Measurements from ENCODE around the gene LAMTOR2.
A peak's percentile ranks its signal among the peaks of the same experiment; 100 is the strongest.
"Not testable (repeated sequence)": the region's sequence is repeated elsewhere in the genome, so short reads cannot be mapped to it uniquely, and the experiment has no call there.

LAMTOR2 gene

DNA sequence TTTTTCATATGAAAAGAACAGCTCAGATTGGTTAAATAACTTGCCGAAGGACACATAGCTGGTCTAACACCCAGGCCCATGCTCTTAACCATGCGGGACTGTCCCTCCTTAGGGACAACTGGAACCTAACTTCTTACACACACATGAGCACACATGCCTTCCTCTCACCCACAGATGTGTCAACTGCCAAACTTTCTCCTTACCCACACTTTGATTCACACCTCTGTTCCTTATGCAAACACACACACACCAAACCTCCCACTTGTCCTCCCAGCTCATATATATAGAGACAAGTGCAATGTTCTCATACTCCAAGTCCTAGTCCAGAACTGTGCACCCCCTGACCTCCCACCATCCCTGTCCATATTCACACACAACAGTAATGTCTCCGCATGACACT lies 10.6 kb downstream of the LAMTOR2 start:
- no peak for ATAC-seq
- Mint-ChIP-seq H3K36me3 (no peaks in the 10 kb centered on the region), H3K4me3 (no peak overlapping the region), H3K27ac (no peak overlapping the region), H3K4me1 (peaks cover 8% of the 10 kb centered on the region), H3K27me3 (peaks cover 3% of the 10 kb centered on the region), H3K9me3 (no peaks in the 10 kb centered on the region)

DNA sequence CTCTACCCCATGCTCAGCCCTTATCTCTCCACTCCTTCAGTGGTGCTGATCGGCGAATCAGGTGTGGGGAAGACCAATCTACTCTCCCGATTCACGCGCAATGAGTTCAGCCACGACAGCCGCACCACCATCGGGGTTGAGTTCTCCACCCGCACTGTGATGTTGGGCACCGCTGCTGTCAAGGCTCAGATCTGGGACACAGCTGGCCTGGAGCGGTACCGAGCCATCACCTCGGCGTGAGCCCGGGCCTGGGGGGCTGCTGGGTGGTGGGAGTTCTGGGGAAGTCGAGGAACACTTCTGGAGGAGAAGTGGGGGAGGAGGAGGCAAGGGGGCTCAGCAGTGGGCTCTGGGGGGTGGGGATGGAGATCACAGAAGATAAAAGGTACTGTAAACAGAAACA lies 11.3 kb downstream of the LAMTOR2 start:
- Mint-ChIP-seq H3K27ac (no peak overlapping the region), H3K4me1 (peaks cover 8% of the 10 kb centered on the region), H3K9me3 (no peaks in the 10 kb centered on the region), H3K27me3 (peaks cover 10% of the 10 kb centered on the region), H3K36me3 (no peaks in the 10 kb centered on the region), H3K4me3 (no peak overlapping the region)
- ATAC-seq = no peak

DNA sequence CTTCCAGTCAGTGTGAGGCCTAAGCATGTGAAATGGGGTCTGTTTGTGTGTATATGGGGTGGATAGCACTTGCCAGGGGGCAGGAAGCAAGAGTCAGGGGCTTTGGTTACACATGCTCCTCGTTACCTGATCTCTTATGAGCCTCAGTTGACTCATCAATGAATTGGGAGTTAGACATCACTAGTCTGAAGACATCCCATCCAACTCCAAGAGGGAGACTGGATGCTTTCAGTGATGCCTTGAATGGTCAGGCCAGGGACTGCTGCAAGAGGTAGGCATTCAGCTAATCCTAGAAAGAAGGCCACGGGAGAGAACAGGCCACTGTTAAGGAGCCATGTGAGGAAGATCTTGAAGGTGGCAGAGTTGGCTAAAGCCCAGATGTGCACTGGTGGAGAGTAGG lies 12.7 kb downstream of the LAMTOR2 start:
- H3K9me3 Mint-ChIP-seq = no peaks in the 10 kb centered on the region
- ATAC-seq = no peak
- H3K4me3 Mint-ChIP-seq = no peak overlapping the region
- no peaks in the 10 kb centered on the region for H3K36me3 Mint-ChIP-seq
- H3K27ac Mint-ChIP-seq = no peak overlapping the region
- H3K27me3 Mint-ChIP-seq = peaks cover 17% of the 10 kb centered on the region
- H3K4me1 Mint-ChIP-seq = peaks cover 8% of the 10 kb centered on the region

DNA sequence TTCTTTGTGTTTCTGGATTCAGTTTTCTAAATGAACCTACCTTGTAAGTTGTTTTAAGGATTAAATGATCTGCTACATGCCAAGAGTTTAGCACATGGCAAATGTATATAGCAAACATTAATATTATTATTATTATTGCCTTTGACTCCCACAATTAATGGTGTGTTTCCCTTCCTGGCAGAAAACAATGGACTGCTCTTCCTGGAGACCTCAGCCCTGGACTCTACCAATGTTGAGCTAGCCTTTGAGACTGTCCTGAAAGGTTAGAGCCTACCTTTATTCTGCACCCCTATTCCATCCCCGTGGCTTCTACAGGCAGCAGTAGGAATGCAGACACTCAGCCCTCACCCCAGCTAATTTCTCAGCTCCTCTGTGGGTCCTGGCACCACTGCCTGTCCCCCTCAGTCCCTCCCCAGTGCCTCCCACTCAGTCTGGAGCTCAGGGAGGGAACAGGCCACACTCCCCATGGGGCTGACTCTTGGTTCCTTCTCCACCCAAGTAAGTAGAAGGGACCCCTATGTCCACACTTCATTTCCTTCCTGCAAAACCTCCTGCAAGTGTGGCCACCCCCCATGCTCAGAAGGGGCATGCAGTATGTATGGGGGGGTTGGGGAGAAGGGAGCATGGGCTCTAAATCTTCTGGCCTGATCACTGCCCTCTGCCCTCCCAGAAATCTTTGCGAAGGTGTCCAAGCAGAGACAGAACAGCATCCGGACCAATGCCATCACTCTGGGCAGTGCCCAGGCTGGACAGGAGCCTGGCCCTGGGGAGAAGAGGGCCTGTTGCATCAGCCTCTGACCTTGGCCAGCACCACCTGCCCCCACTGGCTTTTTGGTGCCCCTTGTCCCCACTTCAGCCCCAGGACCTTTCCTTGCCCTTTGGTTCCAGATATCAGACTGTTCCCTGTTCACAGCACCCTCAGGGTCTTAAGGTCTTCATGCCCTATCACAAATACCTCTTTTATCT lies 15.2 kb downstream of the LAMTOR2 start:
- Mint-ChIP-seq H3K4me3 (no peak overlapping the region), H3K4me1 (peaks cover 8% of the 10 kb centered on the region), H3K36me3 (no peaks in the 10 kb centered on the region), H3K27ac (no peak overlapping the region), H3K27me3 (peaks cover 17% of the 10 kb centered on the region), H3K9me3 (no peaks in the 10 kb centered on the region)
- no peak for ATAC-seq

DNA sequence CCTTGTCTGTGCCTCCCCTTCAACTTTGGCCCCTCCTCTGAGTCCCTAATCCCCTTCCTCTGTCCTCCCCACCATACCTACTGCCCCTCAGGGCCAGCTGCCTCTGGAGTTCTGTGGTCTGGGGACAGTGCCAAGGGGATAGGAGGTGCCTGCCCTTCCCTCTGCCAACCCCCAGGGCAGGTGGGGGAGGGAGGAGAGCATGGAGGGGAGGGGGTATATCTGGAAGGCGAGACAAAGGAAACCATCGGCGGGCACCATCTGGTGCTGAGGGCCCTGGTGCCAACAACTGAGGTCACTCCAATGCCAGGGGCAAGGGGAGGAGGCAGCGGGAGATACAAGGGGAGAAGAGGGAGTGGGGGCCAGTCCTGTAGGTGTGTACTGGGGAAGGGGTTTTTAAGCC lies 16.0 kb downstream of the LAMTOR2 start:
- H3K27me3 Mint-ChIP-seq = peaks cover 17% of the 10 kb centered on the region
- no peak overlapping the region for H3K4me3 Mint-ChIP-seq
- peaks cover 13% of the 10 kb centered on the region for H3K4me1 Mint-ChIP-seq
- ATAC-seq = no peak
- no peaks in the 10 kb centered on the region for H3K36me3 Mint-ChIP-seq
- H3K9me3 Mint-ChIP-seq = no peaks in the 10 kb centered on the region
- no peak overlapping the region for H3K27ac Mint-ChIP-seq

DNA sequence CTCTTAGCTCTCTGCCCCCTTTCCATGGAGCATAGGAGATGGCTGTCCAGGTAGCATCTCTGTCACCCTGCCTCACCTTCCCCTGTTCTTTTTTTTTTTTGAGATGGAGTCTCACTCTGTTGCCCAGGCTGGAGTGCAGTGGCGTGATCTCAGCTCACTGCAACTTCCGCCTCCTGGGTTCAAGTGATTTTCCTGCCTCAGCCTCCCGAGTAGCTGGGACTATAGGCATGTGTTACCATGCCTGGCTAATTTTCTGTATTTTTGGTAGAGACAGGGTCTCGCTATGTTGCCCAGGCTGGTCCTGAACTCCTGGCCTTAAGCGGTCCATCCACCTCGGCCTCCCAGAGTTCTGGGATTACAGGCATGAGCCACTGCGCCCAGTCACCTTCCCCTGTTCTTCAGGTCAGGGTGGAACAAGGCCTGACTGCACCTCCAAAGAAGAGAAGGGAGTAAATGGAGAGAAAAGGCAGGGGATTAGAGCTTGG lies 16.8 kb downstream of the LAMTOR2 start:
- not testable (repeated sequence) for H3K9me3 Mint-ChIP-seq, ATAC-seq, H3K27ac Mint-ChIP-seq, H3K4me3 Mint-ChIP-seq, H3K36me3 Mint-ChIP-seq
- H3K4me1 Mint-ChIP-seq = peaks cover 12% of the 10 kb centered on the region
- H3K27me3 Mint-ChIP-seq = peaks cover 17% of the 10 kb centered on the region

DNA sequence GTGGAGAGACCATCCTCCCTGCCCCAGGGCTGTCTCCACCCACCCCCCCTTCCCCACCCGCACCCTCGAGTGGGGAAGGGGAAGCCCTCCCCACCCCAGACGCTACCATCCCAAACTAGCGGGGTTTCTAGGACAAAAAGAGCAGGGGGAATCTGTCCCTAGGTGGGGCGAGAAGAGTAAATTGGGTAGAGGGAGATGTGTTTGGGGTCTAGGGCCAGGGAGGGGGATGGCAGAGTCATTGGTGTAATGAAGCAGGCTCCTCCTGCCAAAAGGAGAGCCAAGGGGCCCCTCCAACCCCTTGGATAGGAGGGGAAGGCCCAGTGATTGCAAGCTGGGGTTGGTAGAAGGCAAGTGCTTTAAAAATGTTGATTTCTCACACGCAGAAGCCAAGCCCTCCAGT lies 17.7 kb downstream of the LAMTOR2 start:
- no peak for ATAC-seq
- H3K9me3 Mint-ChIP-seq = no peaks in the 10 kb centered on the region
- peaks cover 9% of the 10 kb centered on the region for H3K4me1 Mint-ChIP-seq
- H3K36me3 Mint-ChIP-seq = no peaks in the 10 kb centered on the region
- no peak overlapping the region for H3K4me3 Mint-ChIP-seq
- H3K27me3 Mint-ChIP-seq = peaks cover 17% of the 10 kb centered on the region
- no peak overlapping the region for H3K27ac Mint-ChIP-seq

DNA sequence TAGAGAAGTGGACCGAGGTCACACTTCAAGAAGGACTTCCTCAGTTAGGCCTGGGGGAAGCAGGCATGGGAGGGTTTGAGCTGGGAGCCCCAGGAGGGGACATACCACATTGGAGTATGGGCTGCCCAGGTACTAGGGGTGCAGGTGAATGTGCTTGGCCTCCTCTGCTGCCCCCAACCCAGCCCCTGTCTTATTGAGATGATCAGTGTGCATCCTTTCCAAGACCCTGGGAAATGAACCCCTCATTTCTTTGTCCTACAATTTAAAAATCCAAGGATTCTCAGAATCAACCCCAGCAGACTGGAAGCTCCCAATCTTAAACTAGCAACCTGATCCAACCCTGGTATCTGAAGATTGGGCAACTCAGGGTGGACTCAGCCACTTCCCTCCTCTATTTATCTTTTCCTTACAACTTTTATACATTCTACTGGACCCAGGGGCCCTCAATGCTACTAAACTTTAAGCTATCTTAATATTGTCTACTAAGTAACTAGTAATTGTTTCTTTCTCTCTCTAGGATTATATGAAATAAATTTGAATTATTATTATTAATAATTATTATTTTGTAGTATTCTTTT lies 18.6 kb downstream of the LAMTOR2 start:
- ATAC-seq = no peak
- Mint-ChIP-seq H3K36me3 (no peaks in the 10 kb centered on the region), H3K4me1 (peaks cover 9% of the 10 kb centered on the region), H3K4me3 (no peak overlapping the region), H3K27ac (no peak overlapping the region), H3K9me3 (no peaks in the 10 kb centered on the region), H3K27me3 (peaks cover 17% of the 10 kb centered on the region)

DNA sequence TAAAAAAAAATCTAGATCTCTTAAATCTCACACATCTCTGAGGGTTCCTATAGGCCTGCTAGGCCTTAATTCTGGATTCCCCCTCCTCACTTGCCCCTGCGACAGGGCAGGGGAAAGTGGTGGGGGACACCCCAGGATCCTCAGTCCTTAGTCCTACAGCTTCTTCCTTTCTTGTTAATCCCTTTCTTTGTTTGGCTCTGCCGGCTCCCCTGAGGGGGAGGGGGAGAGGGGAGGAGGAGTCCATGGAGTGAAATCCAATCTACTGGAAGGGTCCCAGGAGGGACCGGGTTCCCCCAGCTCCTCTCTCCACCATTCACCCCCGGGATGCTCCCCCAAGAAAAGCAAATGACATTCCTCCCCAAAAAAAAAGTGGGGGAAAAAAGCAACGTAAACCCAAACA lies 19.2 kb downstream of the LAMTOR2 start:
- peaks cover 17% of the 10 kb centered on the region for H3K27me3 Mint-ChIP-seq
- H3K4me1 Mint-ChIP-seq = peaks cover 9% of the 10 kb centered on the region
- H3K27ac Mint-ChIP-seq = no peak overlapping the region
- H3K36me3 Mint-ChIP-seq = no peaks in the 10 kb centered on the region
- no peak for ATAC-seq
- H3K4me3 Mint-ChIP-seq = no peak overlapping the region
- no peaks in the 10 kb centered on the region for H3K9me3 Mint-ChIP-seq

DNA sequence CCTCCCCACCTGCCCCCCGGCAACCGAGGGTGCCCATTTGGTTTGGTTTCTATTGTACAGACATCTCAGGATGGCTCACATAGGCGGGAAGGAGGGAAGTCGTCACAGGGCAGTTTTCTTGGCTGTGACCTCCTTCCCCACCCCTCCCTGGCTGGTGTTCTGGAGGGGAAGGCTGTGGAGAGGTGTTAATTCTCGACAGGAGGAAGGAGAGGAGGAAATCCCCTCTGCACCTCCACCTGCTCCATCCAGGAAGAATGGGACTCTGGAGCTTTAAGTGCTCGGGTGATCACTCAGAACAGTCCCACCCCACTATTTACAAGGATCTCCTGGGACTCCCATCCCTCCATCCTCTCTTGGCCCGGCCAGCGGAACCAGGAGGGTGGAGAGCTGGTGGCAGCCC lies 20.1 kb downstream of the LAMTOR2 start:
- Mint-ChIP-seq H3K4me3 (no peak overlapping the region), H3K4me1 (peaks cover 9% of the 10 kb centered on the region), H3K27me3 (peaks cover 17% of the 10 kb centered on the region), H3K36me3 (no peaks in the 10 kb centered on the region), H3K9me3 (no peaks in the 10 kb centered on the region), H3K27ac (no peak overlapping the region)
- no peak for ATAC-seq

DNA sequence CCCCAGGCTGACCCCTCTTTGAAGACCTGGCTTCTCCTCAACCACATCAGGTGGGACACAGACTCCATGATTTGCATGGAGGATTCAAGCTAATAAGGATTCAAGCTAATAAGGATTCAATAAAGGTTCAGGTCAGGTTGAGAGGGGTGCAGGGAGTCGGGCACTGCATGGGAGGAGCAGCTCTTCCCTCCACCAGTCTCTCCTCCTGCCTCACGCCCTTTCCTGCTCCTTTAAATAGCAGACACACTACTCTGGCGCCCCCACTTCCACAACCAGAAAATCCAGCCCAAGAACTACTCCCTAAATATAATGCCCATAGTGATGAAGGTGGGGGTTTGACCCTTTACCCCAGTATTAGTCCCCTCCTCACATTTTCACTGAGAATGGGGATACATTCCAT lies 20.6 kb downstream of the LAMTOR2 start:
- Mint-ChIP-seq H3K4me1 (peaks cover 9% of the 10 kb centered on the region), H3K27me3 (peaks cover 15% of the 10 kb centered on the region), H3K27ac (peak overlapping the region; percentile 7), H3K4me3 (peak overlapping the region; percentile 75), H3K9me3 (no peaks in the 10 kb centered on the region), H3K36me3 (no peaks in the 10 kb centered on the region)
- ATAC-seq = no peak

DNA sequence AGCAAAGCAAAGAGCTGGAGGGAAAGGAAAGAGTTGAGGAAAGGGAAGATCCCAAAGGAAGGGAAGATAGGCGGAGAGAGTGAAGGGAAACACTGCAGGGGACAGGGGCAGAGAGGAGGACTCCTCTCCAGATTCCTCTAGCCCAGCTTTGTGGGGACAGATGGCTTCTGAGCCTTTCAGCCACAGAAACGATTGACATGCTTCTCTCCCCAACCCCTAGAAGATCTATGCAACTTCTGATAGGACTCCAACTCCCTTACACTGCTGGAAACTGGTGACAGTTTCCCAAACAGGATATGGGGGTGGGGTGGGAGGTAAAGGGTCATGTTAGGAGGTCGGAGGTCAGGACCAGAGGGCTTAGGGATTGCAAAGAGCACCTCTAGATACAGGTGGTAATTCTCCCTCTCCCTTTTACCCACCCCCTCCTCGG lies 21.2 kb downstream of the LAMTOR2 start:
- no peak for ATAC-seq
- Mint-ChIP-seq H3K27me3 (peaks cover 8% of the 10 kb centered on the region), H3K36me3 (no peaks in the 10 kb centered on the region), H3K4me3 (peak overlapping the region; percentile 75), H3K4me1 (peaks cover 9% of the 10 kb centered on the region), H3K9me3 (no peaks in the 10 kb centered on the region), H3K27ac (peak overlapping the region; percentile 7)

DNA sequence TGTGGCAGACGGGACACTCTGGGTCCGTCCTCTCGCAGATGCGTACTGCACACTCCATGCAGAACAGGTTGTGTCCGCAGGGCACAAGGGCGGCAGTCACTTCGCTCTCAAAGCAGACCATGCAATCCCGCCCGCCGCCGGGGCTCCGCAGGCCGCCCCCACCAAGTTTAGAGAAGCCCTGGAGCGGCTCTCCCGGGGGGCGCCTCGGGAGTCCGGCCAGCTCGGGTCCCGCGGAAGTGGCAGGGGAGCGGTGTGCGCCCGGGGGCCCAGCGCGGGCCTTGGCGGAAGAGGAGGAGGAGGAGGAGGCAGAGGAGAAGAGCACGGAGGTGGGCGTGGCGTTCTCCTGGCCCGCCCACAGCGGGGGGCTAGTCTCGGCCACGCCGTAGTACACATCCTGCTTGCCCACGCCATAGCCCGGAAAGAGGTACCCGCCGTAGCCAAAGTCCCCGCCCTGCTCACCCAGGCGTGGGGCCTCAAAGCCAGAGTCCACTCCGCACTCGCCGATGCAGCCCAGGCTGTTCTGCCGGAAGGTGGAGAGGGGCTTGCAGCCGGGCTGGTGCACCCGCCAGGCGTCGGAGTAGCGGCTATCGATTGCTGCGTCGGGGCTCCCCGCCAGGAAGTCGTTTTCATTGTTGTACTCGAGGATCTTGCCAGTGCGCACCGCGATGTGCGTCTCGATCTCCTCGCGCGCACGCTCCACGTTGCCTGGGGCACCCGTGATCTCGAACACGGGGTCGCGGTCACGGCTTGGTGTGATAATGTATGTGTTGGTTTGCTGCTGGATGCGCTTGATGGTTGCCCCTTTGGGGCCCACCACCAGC lies 22.2 kb downstream of the LAMTOR2 start:
- H3K27ac Mint-ChIP-seq = peak overlapping the region; percentile 46
- no peaks in the 10 kb centered on the region for H3K27me3 Mint-ChIP-seq
- peak overlapping the region; percentile 75 for H3K4me3 Mint-ChIP-seq
- peaks cover 9% of the 10 kb centered on the region for H3K4me1 Mint-ChIP-seq
- no peaks in the 10 kb centered on the region for H3K9me3 Mint-ChIP-seq
- no peaks in the 10 kb centered on the region for H3K36me3 Mint-ChIP-seq
- ATAC-seq = peak; percentile 85

DNA sequence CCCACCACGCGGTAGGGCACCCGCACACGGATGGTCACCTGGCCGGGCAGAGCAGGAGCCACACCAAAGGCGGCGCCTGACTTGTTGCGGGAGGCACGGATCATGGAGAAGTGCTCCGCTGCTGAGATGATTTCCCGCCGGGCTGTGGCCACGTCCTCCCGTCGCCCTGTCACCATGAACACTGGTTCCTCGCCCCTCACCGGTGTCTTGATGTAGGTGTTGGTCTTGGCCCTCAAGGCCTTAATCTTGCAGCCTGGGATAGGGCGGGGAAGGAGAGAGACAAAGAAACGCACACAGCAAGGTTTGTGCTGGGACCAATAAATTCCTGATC lies 22.8 kb downstream of the LAMTOR2 start:
- Mint-ChIP-seq H3K4me3 (no peak overlapping the region), H3K27me3 (no peaks in the 10 kb centered on the region)
- ATAC-seq = no peak

DNA sequence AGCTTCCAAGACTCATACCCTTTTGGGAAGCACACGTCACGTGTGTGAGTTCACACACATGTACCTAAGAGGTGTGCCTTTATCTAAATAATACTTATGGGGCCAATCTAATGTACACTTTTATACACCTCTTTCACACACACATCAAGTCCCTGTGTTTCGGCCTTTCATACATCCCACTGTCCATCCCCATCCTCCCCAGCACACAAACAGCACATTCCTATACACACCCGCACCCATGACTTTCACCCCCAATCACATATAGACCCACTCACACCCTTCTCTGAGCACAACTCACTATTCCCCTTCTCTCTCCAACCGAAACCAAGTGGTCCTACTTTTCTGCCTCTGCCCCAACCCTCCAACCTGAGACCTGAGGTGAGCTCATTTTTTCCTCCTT lies 24.1 kb downstream of the LAMTOR2 start:
- no peak for ATAC-seq
- peaks cover 18% of the 10 kb centered on the region for H3K4me1 Mint-ChIP-seq
- H3K36me3 Mint-ChIP-seq = no peaks in the 10 kb centered on the region
- no peak overlapping the region for H3K4me3 Mint-ChIP-seq
- H3K9me3 Mint-ChIP-seq = no peaks in the 10 kb centered on the region
- H3K27ac Mint-ChIP-seq = no peak overlapping the region
- peaks cover 8% of the 10 kb centered on the region for H3K27me3 Mint-ChIP-seq

More for the DNA sequence above, 22.8 kb downstream of the LAMTOR2 start:
- peaks cover 9% of the 10 kb centered on the region for H3K4me1 Mint-ChIP-seq
- H3K36me3 Mint-ChIP-seq = no peaks in the 10 kb centered on the region
- no peak overlapping the region for H3K27ac Mint-ChIP-seq
- H3K9me3 Mint-ChIP-seq = no peaks in the 10 kb centered on the region

Data from stimulated activated memory B cell treated with anti-CD40 and anti-IgM and Interleukin-4, amounts not matched to agents 10 μg/mL and 1 μg/mL and 100 μg/mL, for 72 hours (primary cell).